Activated CD8-positive, alpha-beta T cell treated with anti-CD3 and anti-CD28 coated beads, Interleukin-2, amount 10 ng/mL, durations not matched to agents 7 days and 5 days (primary cell): ENCODE results near the gene MFSD1. TPM values are rescaled to one million over a fixed set of nuclear protein-coding genes. Genes with fewer than 3 reads are reported as not detected.

ENCODE experiments used
- ATAC-seq: fragments of 150-1000 bp; cut with Tn5 transposase; one replicate; pipeline ENCODE4 v1.10.0; 2021; ENCODE audit warnings: moderate library complexity
- CTCF ChIA-PET: fragments of 350-600 bp; sonication (Branson Sonifier 250); formaldehyde crosslinking; loops from one replicate; lab custom pipeline; 2021; ENCODE audit warnings: antibody characterized with exemption; lab: Charles Lee
- POLR2A ChIA-PET: fragments of 350-600 bp; sonication (Branson Sonifier 250); formaldehyde crosslinking; loops from one replicate; lab custom pipeline; 2021; ENCODE audit warnings: antibody characterized with exemption; lab: Charles Lee
- DNase-seq: peaks from one replicate; pipeline ENCODE4 v3.0.0-alpha.2; 2020
- H3K27ac Mint-ChIP-seq: one replicate; pipeline ENCODE4 v1.8.0; 2021; ENCODE audit warnings: mild to moderate bottlenecking, mixed read lengths
- H3K27me3 Mint-ChIP-seq: one replicate; pipeline ENCODE4 v1.8.0; 2021; ENCODE audit warnings: low read depth, mixed read lengths
- H3K36me3 Mint-ChIP-seq: one replicate; pipeline ENCODE4 v1.8.0; 2021; ENCODE audit warnings: low read depth, mixed read lengths
- H3K4me1 Mint-ChIP-seq: one replicate; pipeline ENCODE4 v1.8.0; 2021; ENCODE audit warnings: low read depth, mixed read lengths
- H3K4me3 Mint-ChIP-seq: one replicate; pipeline ENCODE4 v1.8.0; 2021; ENCODE audit warnings: mild to moderate bottlenecking, mixed read lengths
- H3K9me3 Mint-ChIP-seq: one replicate; pipeline ENCODE4 v1.8.0; 2022; ENCODE audit warnings: mixed read lengths; ENCODE audit not compliant: insufficient read depth
- total RNA-seq, 2 experiments: library from RNA; stranded (reverse); gene quantifications; one replicate each; pipeline ENCODE4 v1.2.3, GENCODE V29; 2021

Gene MFSD1
- total RNA-seq, 2 experiments from 2014 or later: 22.2 to 24.1 TPM

GRCh38 chr3:158821847-158822246, 20.0 kb downstream of the MFSD1 start:
- ChIA-PET POLR2A (no interaction called here), CTCF (interaction anchor here (1.1 kb wide), 1 partner anchor 27 kb away, joined by 3 read pairs; no protein-coding TSS in a partner anchor)
- Mint-ChIP-seq H3K4me3 (no peak overlapping the region), H3K27me3 (no peaks in the 10 kb centered on the region), H3K27ac (no peak overlapping the region), H3K36me3 (peaks cover 23% of the 10 kb centered on the region), H3K9me3 (no peaks in the 10 kb centered on the region), H3K4me1 (no peaks in the 10 kb centered on the region)
- ATAC-seq (no peak), DNase-seq (no peak)

- ChIA-PET CTCF (no interaction called here), POLR2A (no interaction called here)
- Mint-ChIP-seq H3K27ac (no peak overlapping the region), H3K36me3 (peaks cover 20% of the 10 kb centered on the region), H3K9me3 (no peaks in the 10 kb centered on the region), H3K27me3 (no peaks in the 10 kb centered on the region), H3K4me3 (no peak overlapping the region), H3K4me1 (no peaks in the 10 kb centered on the region)
- DNase-seq: no peak
- no peak for ATAC-seq
These were observed 21.6 kb downstream of the MFSD1 start for GRCh38 chr3:158823426-158823825.

- Mint-ChIP-seq H3K4me3 (no peak overlapping the region), H3K36me3 (peaks cover 17% of the 10 kb centered on the region), H3K9me3 (no peaks in the 10 kb centered on the region), H3K4me1 (no peaks in the 10 kb centered on the region), H3K27ac (no peak overlapping the region), H3K27me3 (no peaks in the 10 kb centered on the region)
- DNase-seq (no peak), ATAC-seq (no peak)
- ChIA-PET POLR2A (no interaction called here), CTCF (no interaction called here)
These were observed 25.9 kb downstream of the MFSD1 start for GRCh38 chr3:158827773-158828172.

GRCh38 chr3:158830391-158830790, 28.5 kb downstream of the MFSD1 start:
- H3K4me1 Mint-ChIP-seq: no peaks in the 10 kb centered on the region
- ATAC-seq: no peak
- DNase-seq: no peak
- ChIA-PET POLR2A (no interaction called here), CTCF (interaction anchor here (2.4 kb wide), 1 partner anchor 16 kb away, joined by 8 read pairs; no protein-coding TSS in a partner anchor)
- H3K36me3 Mint-ChIP-seq: peaks cover 10% of the 10 kb centered on the region
- H3K27ac Mint-ChIP-seq: no peak overlapping the region
- H3K9me3 Mint-ChIP-seq: no peaks in the 10 kb centered on the region
- no peak overlapping the region for H3K4me3 Mint-ChIP-seq
- no peaks in the 10 kb centered on the region for H3K27me3 Mint-ChIP-seq

GRCh38 chr3:158831861-158832260, 30.0 kb downstream of the MFSD1 start:
- no peak for ATAC-seq
- CTCF ChIA-PET: interaction anchor here (1.4 to 2.4 kb wide), 3 partner anchors 13 to 104 kb away, joined by 4 to 8 read pairs (median 4); no protein-coding TSS in a partner anchor
- peaks cover 10% of the 10 kb centered on the region for H3K36me3 Mint-ChIP-seq
- POLR2A ChIA-PET: no interaction called here
- DNase-seq: no peak
- no peaks in the 10 kb centered on the region for H3K27me3 Mint-ChIP-seq
- H3K27ac Mint-ChIP-seq: no peak overlapping the region
- H3K9me3 Mint-ChIP-seq: no peaks in the 10 kb centered on the region
- H3K4me1 Mint-ChIP-seq: no peaks in the 10 kb centered on the region
- no peak overlapping the region for H3K4me3 Mint-ChIP-seq

- POLR2A ChIA-PET: interaction anchor here (0.6 kb wide), 1 partner anchor 9 kb away, joined by 3 read pairs; no protein-coding TSS in a partner anchor
- CTCF ChIA-PET: interaction anchor here (1.4 kb wide), 1 partner anchor 11 kb away, joined by 4 read pairs; no protein-coding TSS in a partner anchor
- ATAC-seq (no peak), DNase-seq (no peak)
- Mint-ChIP-seq H3K27me3 (no peaks in the 10 kb centered on the region), H3K27ac (no peak overlapping the region), H3K9me3 (no peaks in the 10 kb centered on the region), H3K4me3 (no peak overlapping the region), H3K4me1 (peaks cover 4% of the 10 kb centered on the region), H3K36me3 (peaks cover 2% of the 10 kb centered on the region)
These were observed 33.8 kb downstream of the MFSD1 start for GRCh38 chr3:158835631-158836030.

GRCh38 chr3:158836312-158836711, 34.5 kb downstream of the MFSD1 start:
- Mint-ChIP-seq H3K4me1 (peaks cover 4% of the 10 kb centered on the region), H3K36me3 (no peaks in the 10 kb centered on the region), H3K4me3 (no peak overlapping the region), H3K27me3 (no peaks in the 10 kb centered on the region), H3K9me3 (no peaks in the 10 kb centered on the region), H3K27ac (no peak overlapping the region)
- ChIA-PET CTCF (interaction anchor here (1.4 kb wide), 1 partner anchor 10 kb away, joined by 4 read pairs; no protein-coding TSS in a partner anchor), POLR2A (interaction anchor here (0.6 kb wide), 1 partner anchor 10 kb away, joined by 3 read pairs; no protein-coding TSS in a partner anchor)
- no peak for ATAC-seq
- DNase-seq: no peak

- POLR2A ChIA-PET: no interaction called here
- Mint-ChIP-seq H3K27me3 (no peaks in the 10 kb centered on the region), H3K4me3 (no peak overlapping the region), H3K9me3 (no peaks in the 10 kb centered on the region), H3K27ac (no peak overlapping the region), H3K36me3 (no peaks in the 10 kb centered on the region), H3K4me1 (peaks cover 4% of the 10 kb centered on the region)
- DNase-seq (no peak), ATAC-seq (no peak)
- CTCF ChIA-PET: no interaction called here
These were observed 35.4 kb downstream of the MFSD1 start for GRCh38 chr3:158837240-158837639.

- POLR2A ChIA-PET: no interaction called here
- H3K36me3 Mint-ChIP-seq: no peaks in the 10 kb centered on the region
- no peaks in the 10 kb centered on the region for H3K27me3 Mint-ChIP-seq
- no peak overlapping the region for H3K27ac Mint-ChIP-seq
- CTCF ChIA-PET: interaction anchor here (1.1 to 3.1 kb wide), 2 partner anchors 36 to 420 kb away, joined by 4 to 9 read pairs; no protein-coding TSS in a partner anchor
- no peak for ATAC-seq
- no peaks in the 10 kb centered on the region for H3K9me3 Mint-ChIP-seq
- no peak overlapping the region for H3K4me3 Mint-ChIP-seq
- H3K4me1 Mint-ChIP-seq: peaks cover 4% of the 10 kb centered on the region
- no peak for DNase-seq
These were observed 38.1 kb downstream of the MFSD1 start for GRCh38 chr3:158839966-158840365.

- ChIA-PET POLR2A (no interaction called here), CTCF (interaction anchor here (1.2 to 3.1 kb wide), 2 partner anchors 416 to 419 kb away, joined by 3 to 9 read pairs; no protein-coding TSS in a partner anchor)
- no peak overlapping the region for H3K27ac Mint-ChIP-seq
- H3K4me3 Mint-ChIP-seq: no peak overlapping the region
- no peaks in the 10 kb centered on the region for H3K36me3 Mint-ChIP-seq
- peaks cover 9% of the 10 kb centered on the region for H3K4me1 Mint-ChIP-seq
- H3K27me3 Mint-ChIP-seq: no peaks in the 10 kb centered on the region
- H3K9me3 Mint-ChIP-seq: no peaks in the 10 kb centered on the region
- no peak for ATAC-seq
- DNase-seq: no peak
These were observed 39.5 kb downstream of the MFSD1 start for GRCh38 chr3:158841387-158841786.

- Mint-ChIP-seq H3K4me1 (peaks cover 16% of the 10 kb centered on the region), H3K27ac (no peak overlapping the region), H3K36me3 (no peaks in the 10 kb centered on the region), H3K9me3 (no peaks in the 10 kb centered on the region), H3K4me3 (no peak overlapping the region), H3K27me3 (no peaks in the 10 kb centered on the region)
- CTCF ChIA-PET: interaction anchor here (1.6 kb wide), 1 partner anchor 417 kb away, joined by 7 read pairs; no protein-coding TSS in a partner anchor
- POLR2A ChIA-PET: no interaction called here
- DNase-seq (no peak), ATAC-seq (no peak)
These were observed 41.1 kb downstream of the MFSD1 start for GRCh38 chr3:158842976-158843375.

GRCh38 chr3:158845765-158846350, 44.0 kb downstream of the MFSD1 start:
- H3K27me3 Mint-ChIP-seq: no peaks in the 10 kb centered on the region
- H3K9me3 Mint-ChIP-seq: no peaks in the 10 kb centered on the region
- peaks cover 18% of the 10 kb centered on the region for H3K4me1 Mint-ChIP-seq
- peak; percentile 53 for DNase-seq
- ChIA-PET POLR2A (no interaction called here), CTCF (interaction anchor here (0.7 to 4.2 kb wide), 18 partner anchors 10 to 962 kb away, joined by 3 to 70 read pairs (median 4); no protein-coding TSS in a partner anchor)
- H3K36me3 Mint-ChIP-seq: no peaks in the 10 kb centered on the region
- H3K4me3 Mint-ChIP-seq: no peak overlapping the region
- H3K27ac Mint-ChIP-seq: no peak overlapping the region
- no peak for ATAC-seq
